Measurements from ENCODE around the gene STK33. TPM values are rescaled to one million over a fixed set of nuclear protein-coding genes. Genes with fewer than 3 reads are reported as not detected.

STK33 gene
- total and polyA plus RNA-seq, 2 of the 13 experiments (the other 11 are each of a cell fraction or from before 2014, with no cell fraction given): 2.7 to 12.6 TPM

- Histone ChIP-seq H3K27ac (ENCODE audit: extremely low read length, insufficient read depth, low read length) (no peak overlapping the region), H3K9me3 (ENCODE audit: low read length) (no peaks in the 10 kb centered on the region; the same call in 1 of the 2 replicates), H3K9ac (ENCODE audit: insufficient read depth, low read depth, low read length) (no peak overlapping the region), H3K36me3 (replicated peaks in 1 of 2; ENCODE audit: control insufficient read depth in 1 of 2, insufficient read depth in 2 of 2, low read length in 2 of 2) (no peaks in the 10 kb centered on the region), H3K4me3 (replicated peaks in 1 of 3; ENCODE audit: insufficient read depth in 1 of 3, low read depth in 2 of 3, low read length in 3 of 3) (no peak overlapping the region), H3K27me3 (ENCODE audit: control insufficient read depth in 1 of 2, insufficient read depth in 2 of 2, low read length in 2 of 2) (no peaks in the 10 kb centered on the region), H2AFZ (ENCODE audit: low read length) (no peak overlapping the region), H3K4me1 (ENCODE audit: insufficient read depth, low read length) (peaks cover 14% of the 10 kb centered on the region), H3K79me2 (ENCODE audit: insufficient read depth, low read length) (no peaks in the 10 kb centered on the region), H3K4me2 (ENCODE audit: low read depth, low read length) (no peak overlapping the region), H4K20me1 (ENCODE audit: insufficient read depth, low read length) (no peaks in the 10 kb centered on the region)
- no peak for FAIRE-seq
- intact Hi-C loops (cut with micrococcal nuclease; ENCODE audit: unreplicated experiment) (no loop called here), in situ Hi-C loops (cut with HindIII; ENCODE audit: extremely low pct_ligation_motif_present, low pct_unique_long_range_greater_than_20kb) (no loop called here)
- ChIA-PET CTCF (ENCODE audit: low intra/inter-chr PET ratio, low total read pairs) (no interaction called here), POLR2A (no interaction called here)
- no peak for DNase-seq (ENCODE audit: low spot score)
- TF ChIP-seq, protein P1, sequence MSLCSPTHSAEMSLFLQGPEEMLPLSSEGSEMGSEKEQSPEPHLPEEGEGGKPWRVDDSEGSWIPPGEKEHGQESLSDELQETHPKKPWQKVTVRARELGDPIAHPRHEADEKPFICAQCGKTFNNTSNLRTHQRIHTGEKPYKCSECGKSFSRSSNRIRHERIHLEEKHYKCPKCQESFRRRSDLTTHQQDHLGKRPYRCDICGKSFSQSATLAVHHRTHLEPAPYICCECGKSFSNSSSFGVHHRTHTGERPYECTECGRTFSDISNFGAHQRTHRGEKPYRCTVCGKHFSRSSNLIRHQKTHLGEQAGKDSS (CRISPR knock-in tag; IDR thresholded peaks at IDR 0.05; ENCODE audit: borderline replicate concordance, low read depth): no peak
- TF ChIP-seq RFX1 (IDR thresholded peaks at IDR 0.05): no peak
- no peak for TF ChIP-seq RBAK (CRISPR knock-in tag; IDR thresholded peaks at IDR 0.05)
- TF ChIP-seq, protein P2, sequence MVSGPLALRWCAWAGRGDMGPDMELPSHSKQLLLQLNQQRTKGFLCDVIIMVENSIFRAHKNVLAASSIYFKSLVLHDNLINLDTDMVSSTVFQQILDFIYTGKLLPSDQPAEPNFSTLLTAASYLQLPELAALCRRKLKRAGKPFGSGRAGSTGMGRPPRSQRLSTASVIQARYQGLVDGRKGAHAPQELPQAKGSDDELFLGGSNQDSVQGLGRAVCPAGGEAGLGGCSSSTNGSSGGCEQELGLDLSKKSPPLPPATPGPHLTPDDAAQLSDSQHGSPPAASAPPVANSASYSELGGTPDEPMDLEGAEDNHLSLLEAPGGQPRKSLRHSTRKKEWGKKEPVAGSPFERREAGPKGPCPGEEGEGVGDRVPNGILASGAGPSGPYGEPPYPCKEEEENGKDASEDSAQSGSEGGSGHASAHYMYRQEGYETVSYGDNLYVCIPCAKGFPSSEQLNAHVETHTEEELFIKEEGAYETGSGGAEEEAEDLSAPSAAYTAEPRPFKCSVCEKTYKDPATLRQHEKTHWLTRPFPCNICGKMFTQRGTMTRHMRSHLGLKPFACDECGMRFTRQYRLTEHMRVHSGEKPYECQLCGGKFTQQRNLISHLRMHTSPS (CRISPR knock-in tag; IDR thresholded peaks at IDR 0.05; ENCODE audit: low read depth): no peak
- TF ChIP-seq SMC3 (IDR thresholded peaks at IDR 0.05; ENCODE audit: low read length): no peak
- no peak for TF ChIP-seq ZNF558 (CRISPR knock-in tag; IDR thresholded peaks at IDR 0.05; ENCODE audit: borderline replicate concordance)
- TF ChIP-seq ZNF563 (CRISPR knock-in tag; IDR thresholded peaks at IDR 0.05): no peak
- no peak for TF ChIP-seq ZBTB21 (CRISPR knock-in tag; IDR thresholded peaks at IDR 0.05)
- no peak for TF ChIP-seq AKAP8 (CRISPR knock-in tag; IDR thresholded peaks at IDR 0.05)
- TF ChIP-seq ZNF616 (CRISPR knock-in tag; IDR thresholded peaks at IDR 0.05; ENCODE audit: low read depth): no peak
- TF ChIP-seq PAWR (CRISPR knock-in tag; IDR thresholded peaks at IDR 0.05; ENCODE audit: borderline replicate concordance): no peak
- TF ChIP-seq, protein P3, sequence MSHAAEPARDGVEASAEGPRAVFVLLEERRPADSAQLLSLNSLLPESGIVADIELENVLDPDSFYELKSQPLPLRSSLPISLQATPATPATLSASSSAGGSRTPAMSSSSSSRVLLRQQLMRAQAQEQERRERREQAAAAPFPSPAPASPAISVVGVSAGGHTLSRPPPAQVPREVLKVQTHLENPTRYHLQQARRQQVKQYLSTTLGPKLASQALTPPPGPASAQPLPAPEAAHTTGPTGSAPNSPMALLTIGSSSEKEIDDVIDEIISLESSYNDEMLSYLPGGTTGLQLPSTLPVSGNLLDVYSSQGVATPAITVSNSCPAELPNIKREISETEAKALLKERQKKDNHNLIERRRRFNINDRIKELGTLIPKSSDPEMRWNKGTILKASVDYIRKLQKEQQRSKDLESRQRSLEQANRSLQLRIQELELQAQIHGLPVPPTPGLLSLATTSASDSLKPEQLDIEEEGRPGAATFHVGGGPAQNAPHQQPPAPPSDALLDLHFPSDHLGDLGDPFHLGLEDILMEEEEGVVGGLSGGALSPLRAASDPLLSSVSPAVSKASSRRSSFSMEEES (CRISPR knock-in tag; IDR thresholded peaks at IDR 0.05): no peak
- no peak for TF ChIP-seq SOX13 (IDR thresholded peaks at IDR 0.05)
- TF ChIP-seq SOX13 (CRISPR knock-in tag; conservative IDR thresholded peaks at IDR 0.05 in 1 of 2, IDR thresholded peaks at IDR 0.05 in 1 of 2): no peak
- TF ChIP-seq RXRB (CRISPR knock-in tag; IDR thresholded peaks at IDR 0.05; ENCODE audit: borderline replicate concordance): no peak
- TF ChIP-seq TP53 (CRISPR knock-in tag; conservative IDR thresholded peaks at IDR 0.05): no peak
- TF ChIP-seq, protein P4, sequence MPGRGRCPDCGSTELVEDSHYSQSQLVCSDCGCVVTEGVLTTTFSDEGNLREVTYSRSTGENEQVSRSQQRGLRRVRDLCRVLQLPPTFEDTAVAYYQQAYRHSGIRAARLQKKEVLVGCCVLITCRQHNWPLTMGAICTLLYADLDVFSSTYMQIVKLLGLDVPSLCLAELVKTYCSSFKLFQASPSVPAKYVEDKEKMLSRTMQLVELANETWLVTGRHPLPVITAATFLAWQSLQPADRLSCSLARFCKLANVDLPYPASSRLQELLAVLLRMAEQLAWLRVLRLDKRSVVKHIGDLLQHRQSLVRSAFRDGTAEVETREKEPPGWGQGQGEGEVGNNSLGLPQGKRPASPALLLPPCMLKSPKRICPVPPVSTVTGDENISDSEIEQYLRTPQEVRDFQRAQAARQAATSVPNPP (CRISPR knock-in tag; IDR thresholded peaks at IDR 0.05): no peak
- TF ChIP-seq BCL6 (CRISPR knock-in tag; IDR thresholded peaks at IDR 0.05): no peak
- no peak for ATAC-seq
- WGBS (ENCODE audit: low lambda C conversion rate): 67% methylated on average over 3 of the region's 3 CpGs
- BruUV-seq (replicated peaks): no TSS peak
Measured at GRCh38 chr11:8392886-8393285, 201.1 kb downstream of the STK33 start.
